HG02759 (cell line): Measurements from ENCODE around the gene TNIK.
"Not testable (repeated sequence)": the region's sequence is repeated elsewhere in the genome, so short reads cannot be mapped to it uniquely, and the experiment has no call there.

Experiments used
- ATAC-seq: cut with Tn5 transposase; IDR thresholded peaks from one replicate; pipeline ENCODE4 v1.9.1; 2021; ENCODE audit warnings: mild to moderate bottlenecking, moderate library complexity; ENCODE audit not compliant: unreplicated experiment

TNIK gene

GRCh38 chr3:171266034-171266739 lies 194.0 kb downstream of the TNIK start:
- ATAC-seq = no peak

DNA sequence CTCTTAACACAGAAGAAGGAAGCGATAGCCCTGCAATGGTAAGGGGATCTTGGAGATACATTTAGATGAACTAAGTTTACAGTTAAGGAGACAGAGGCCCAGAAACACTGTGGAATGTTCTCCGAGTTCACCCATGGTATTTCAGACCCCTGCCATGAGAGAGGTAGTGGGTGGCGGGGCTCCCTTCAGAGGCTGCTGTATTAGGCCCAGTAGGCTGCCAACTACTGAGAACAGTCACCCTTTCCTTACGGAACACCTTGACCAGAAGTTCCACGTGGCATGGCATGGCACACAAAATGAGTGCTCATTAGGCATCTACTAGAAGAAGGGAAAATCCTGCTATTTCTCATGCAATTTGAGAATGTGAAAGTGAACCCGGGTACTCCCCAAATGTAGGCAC lies 195.4 kb downstream of the TNIK start:
- ATAC-seq = no peak

GRCh38 chr3:171262431-171262830 lies 197.8 kb downstream of the TNIK start:
- ATAC-seq = no peak

DNA sequence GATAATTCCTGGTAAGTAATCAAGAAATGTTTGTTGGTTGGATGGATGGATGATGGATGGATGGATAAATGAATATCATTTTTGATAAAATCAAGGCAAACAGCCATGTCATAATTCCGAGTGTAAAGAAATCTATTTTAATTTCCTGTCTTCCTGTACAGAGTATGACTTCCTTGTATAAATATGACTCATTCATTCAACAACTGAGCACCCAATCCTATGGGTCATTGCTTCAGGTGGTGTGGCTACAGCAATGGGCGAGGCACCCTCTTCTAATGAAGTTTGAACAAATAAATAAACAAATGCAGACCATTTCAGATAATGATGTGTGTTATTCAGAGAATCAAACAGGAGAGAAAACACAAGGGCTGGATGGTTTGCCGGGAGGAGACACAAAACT lies 198.7 kb downstream of the TNIK start:
- no peak for ATAC-seq

- no peak for ATAC-seq
These were observed 199.3 kb downstream of the TNIK start for GRCh38 chr3:171260899-171261298.

GRCh38 chr3:171260466-171260865 lies 199.7 kb downstream of the TNIK start:
- ATAC-seq = no peak

GRCh38 chr3:171258316-171258715 lies 201.9 kb downstream of the TNIK start:
- no peak for ATAC-seq

- peak; percentile 47 for ATAC-seq
These were observed 202.7 kb downstream of the TNIK start for GRCh38 chr3:171257251-171258203.

GRCh38 chr3:171256445-171257250 lies 203.6 kb downstream of the TNIK start:
- no peak for ATAC-seq

GRCh38 chr3:171255236-171255806 lies 204.9 kb downstream of the TNIK start:
- peak; percentile 71 for ATAC-seq

GRCh38 chr3:171254315-171254714 lies 205.9 kb downstream of the TNIK start:
- no peak for ATAC-seq

DNA sequence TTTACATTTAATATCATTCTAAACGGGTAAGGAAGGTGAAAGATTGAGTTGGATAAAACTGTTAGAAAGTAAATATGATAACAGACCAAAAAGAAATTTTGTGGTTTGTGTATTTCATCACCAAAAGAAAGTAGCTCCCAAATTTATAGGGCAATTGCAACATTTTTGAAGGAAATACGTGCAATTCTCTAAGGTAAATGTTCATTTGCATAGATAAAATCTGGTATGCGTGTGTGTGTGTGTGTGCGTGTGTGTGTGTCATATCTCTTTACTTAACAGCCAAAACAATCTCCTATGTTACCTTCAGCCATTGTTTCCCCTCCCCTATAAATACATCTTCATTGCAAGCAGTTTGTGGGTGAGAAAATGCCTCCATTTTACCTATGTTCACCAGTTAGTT lies 208.4 kb downstream of the TNIK start:
- ATAC-seq = no peak

DNA sequence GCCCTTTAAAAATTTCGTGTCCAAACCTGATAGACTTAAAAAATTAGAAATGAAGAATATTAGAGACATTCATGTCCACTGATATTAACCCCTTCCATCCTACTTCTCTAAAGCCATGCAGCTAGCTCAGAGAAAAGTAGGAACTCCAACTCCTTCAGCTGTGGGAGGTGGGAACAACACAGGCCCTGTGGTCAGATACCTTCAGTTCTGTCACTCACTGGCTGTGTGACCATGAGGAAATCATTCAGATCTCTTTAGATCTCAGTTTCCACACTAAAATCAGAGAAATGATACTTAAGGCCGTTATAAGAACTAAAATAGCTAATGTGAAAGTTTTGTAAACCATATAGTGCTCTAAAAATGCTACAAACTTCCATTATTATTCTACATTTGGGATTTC lies 209.8 kb downstream of the TNIK start:
- ATAC-seq = no peak

DNA sequence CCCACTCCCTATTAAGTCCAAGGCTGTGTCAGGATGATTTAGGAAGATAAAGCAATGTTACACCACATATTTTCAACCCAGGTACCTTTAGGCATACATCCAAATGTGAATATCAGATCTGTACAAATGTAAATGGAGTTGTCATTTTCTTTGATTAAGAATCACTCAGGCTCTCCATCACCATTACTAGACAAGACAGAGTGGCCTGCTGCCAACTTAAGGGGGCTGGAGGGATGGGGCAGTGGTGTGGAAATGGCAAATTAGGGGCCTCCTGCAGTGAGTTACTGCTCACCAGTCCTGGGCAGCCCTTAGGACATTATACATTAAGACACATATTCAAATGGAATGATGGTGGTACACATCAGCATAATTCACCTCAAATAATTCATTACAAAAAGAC lies 211.0 kb downstream of the TNIK start:
- ATAC-seq = peak; percentile 17

DNA sequence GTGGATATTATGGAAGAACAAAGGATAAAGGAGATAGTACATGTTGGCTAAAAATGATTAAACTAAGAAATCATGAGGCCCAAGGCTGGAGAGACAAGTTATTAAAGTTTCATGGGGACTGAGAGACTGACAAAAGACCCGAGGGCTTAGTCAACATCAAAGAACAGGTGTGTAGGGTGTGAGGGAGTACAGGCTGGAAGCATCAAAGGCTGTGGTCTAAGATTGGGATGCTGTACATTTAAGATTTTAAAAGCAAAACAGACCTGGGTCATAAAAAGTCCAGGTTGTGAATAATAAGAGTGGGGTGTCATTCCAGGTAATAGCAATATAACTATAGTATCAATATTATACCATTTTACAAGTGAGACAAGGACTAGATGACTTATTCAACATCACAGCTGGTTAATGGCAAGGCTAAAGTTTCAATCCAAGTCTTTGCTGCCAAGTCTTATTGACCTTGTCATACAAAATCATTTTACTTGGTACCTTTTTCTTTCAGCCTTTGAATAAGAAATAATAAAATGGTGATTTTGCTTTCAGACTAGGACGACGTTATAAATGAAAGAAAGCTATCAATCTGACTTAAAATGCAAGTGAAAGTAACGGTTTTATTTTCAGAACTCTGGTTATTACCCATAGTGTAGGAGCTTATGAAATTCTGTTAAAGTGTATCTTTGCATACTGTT lies 211.6 kb downstream of the TNIK start:
- ATAC-seq = peak; percentile 85

- ATAC-seq = no peak
These were observed 214.1 kb downstream of the TNIK start for GRCh38 chr3:171245796-171246765.

DNA sequence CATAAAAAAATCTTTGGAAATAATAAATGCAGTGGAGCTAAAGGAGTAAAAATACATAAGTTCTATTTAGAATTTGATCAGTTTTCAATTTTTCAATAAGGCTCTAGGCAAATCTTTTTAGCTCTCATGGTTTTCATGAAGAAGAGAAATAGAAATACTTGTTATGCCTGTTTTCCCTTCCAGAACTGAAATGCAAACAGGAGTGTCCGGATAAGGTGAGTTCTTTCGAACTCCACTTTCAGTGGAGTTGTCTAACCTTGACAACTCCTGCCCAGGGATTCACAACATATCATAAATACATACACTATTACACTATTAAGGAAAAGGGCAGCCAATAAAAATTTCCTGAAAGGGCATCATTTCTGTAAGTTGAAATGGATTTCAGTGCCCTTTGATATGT lies 217.3 kb downstream of the TNIK start:
- ATAC-seq = no peak

DNA sequence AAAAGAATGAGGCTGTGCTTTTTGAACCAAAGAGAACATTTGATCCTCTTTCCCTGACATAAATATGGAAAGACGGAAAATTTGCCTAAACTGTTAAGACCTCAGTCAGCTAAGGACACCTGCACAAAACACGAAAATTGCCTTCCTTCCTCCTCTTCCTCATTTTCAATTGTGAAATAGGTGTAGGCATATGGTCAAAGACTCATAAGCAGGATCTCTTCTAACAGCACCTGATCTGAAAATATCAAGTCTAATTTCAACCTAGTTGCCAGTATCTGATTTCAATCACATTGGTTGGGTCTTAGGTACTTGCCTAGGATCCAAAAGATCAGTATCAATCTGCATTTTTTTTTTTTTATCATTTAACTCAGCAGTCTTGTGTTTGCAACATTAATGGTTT lies 218.0 kb downstream of the TNIK start:
- ATAC-seq = no peak

- not testable (repeated sequence) for ATAC-seq
These were observed 218.6 kb downstream of the TNIK start for GRCh38 chr3:171241655-171242054.
